GM19328 (cell line): ENCODE measurements around the gene PPP1R37.

ENCODE experiments used
- ATAC-seq: cut with Tn5 transposase; IDR thresholded peaks from one replicate; pipeline ENCODE4 v1.9.1; 2021; ENCODE audit warnings: mild to moderate bottlenecking, moderate library complexity; ENCODE audit not compliant: unreplicated experiment

The PPP1R37 gene

GRCh38 chr19:45070861-45071544, 22.0 kb upstream of the PPP1R37 start:
- ATAC-seq, result no peak

- ATAC-seq, result no peak
These were observed 21.4 kb upstream of the PPP1R37 start for GRCh38 chr19:45071545-45071938.

DNA sequence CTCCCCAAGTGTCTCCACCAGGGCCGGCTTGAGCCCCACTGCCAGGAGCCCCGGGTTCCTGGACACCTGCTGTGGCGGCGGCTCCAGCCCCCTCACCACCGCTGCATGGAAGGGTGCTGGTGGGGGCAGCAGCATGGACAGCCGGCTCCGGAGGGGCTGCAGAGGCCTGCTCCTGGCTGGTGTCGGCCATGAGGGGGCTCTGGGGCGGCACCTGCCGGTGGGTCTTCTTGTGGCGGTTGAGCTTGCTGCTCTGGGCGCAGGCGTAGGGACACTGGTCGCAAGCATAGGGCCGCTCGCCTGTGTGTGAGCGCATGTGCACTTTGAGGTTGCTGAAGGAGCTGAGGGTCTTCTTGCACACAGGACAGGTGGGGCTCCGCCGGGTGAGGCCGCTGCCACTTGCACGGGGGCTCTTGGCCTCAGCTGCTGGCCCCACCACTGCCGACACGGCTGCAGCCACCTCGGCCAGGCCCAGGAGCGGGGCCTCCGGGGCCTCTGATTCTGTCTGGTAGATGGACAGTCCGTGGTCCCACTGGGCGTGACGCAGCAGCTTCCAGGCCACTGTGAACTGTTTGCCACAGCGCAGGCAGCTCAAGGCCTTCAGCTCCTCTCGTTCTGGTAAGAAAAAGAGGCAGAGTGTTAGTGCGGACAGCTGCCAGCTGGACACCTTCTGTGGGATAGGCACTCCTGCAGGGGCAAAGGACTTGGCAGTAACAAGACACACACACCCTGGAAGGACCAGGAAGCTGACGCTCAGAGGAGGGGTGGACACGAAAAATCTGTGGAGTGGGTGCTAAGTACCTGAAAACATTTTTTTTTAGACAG, 20.8 kb upstream of the PPP1R37 start:
- no peak for ATAC-seq

GRCh38 chr19:45074744-45075300, 18.2 kb upstream of the PPP1R37 start:
- ATAC-seq, result no peak

- ATAC-seq, result peak; percentile 53
These were observed 17.5 kb upstream of the PPP1R37 start for GRCh38 chr19:45075301-45076028.

DNA sequence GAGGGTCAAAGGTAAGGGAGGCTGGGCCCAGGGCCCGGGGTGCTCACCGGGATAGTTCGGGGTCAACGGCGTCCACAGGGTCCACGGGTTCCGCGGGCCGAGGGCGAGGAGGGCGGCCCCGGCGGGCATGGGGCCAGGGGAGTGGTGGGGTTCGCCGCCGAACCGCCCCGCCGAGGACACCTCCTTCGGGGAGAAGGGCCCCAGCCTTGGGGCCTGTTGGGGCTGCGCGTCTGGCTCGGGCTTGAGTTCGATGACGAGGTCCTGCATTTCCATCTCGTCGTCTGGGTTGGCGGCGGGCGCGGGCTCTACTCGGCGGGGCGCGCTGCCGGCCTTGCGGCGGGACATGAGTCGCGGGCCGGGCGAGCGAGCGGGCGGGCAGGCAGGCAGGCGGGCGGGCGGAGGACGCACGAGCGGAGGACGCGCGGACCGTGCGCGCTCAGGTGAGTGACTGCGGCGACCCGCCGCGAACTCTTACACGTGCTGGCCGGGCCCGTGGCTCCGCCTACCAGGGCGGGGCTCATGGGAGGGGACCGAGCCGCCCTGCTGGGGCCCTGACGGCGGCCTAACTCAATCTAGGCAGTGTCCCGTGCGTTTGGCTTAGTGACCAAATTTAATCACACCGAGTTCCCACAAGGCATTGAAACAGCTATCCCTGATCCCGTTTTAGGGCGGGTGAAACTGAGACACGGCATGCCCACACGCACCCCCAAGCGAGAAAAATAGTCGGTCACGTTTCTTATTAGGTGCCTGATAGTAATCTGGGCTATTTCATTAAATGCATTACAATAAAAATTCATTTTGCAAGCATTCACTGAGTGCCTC, 16.7 kb upstream of the PPP1R37 start, which contains the start of gene ZNF296:
Gene ZNF296 (minus strand): TSS at position 450 of the 822 bp plus-strand sequence. CDS start 105 bp downstream, at position 345.
- peak; percentile 43 for ATAC-seq

DNA sequence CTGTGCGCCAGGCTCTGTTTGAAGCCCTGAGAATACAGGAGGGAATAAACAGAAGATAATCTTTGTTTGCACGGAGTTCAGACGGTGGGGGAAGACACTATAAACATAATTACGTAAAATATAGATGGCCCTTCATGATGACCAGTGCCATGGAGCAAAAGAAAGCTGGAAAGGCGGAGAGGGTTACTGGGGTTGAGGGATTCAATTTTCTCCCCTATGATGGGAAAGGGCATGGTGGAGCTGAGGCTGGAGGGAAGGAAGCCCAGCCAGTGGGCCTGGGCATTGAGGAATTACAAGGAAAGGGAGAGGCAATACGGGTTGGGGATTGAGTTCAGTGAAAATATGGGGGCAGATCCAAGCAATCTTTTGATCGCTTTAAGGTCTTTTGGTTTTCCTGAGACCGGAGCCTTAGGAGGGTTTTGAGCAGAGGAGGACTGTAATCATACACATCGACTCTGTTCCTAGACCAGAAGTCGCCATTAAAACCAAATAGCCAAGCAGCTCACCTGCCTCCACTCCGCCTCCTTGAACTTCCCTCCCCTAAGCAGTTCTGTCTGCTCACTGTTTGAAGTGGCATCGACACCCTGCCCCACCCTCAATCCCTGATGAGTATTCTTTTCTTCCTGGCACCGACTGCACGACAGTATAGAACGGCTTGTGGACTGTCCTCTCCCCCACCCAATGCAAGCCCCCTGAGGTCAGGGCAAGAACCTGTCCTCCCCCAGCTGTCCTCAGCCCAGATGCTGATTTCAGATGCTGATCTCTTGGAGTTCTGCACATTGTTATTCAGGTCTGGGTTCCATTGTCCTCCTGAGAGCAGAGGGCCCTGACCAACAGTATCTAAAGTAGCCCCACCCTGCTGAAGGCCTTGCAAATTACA, 15.9 kb upstream of the PPP1R37 start:
- ATAC-seq, result no peak

DNA sequence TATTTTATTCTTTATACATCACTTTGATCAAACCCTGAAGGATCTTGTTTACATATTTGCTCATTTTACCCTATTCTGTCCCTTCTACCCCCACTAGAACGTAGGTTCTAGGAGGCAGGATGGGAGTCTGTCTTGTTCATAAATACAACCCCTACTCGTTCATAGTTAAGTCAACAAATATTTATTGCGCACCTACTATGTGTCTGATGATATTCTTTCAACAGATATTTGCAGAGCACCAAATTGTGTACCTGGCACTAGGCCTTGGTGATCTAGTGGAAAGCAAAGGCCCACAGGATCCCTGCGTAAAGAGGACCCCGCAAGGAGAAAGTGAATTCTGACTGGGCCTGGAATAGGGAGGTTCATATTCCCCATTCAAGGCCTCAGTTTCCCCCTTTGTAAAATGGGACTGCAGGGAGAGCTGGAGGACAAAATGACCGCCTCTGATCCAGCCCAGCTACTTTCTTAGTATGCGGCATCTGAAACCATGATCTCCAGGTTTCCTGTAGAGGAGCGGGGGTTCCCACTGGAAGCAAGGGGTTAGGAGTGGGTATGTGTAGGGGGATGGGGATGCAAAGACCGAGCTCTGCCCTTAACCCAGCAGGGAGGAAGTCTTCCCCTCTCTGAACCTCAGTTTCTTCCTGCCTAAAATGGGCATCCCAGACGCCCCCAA, 14.5 kb upstream of the PPP1R37 start:
- no peak for ATAC-seq

- no peak for ATAC-seq
These were observed 13.7 kb upstream of the PPP1R37 start, which contains the start of gene GEMIN7 for GRCh38 chr19:45079063-45079910. TSS of gene GEMIN7 (plus strand) at chr19:45079260. CDS start at chr19:45090115, 10,855 bp downstream.

DNA sequence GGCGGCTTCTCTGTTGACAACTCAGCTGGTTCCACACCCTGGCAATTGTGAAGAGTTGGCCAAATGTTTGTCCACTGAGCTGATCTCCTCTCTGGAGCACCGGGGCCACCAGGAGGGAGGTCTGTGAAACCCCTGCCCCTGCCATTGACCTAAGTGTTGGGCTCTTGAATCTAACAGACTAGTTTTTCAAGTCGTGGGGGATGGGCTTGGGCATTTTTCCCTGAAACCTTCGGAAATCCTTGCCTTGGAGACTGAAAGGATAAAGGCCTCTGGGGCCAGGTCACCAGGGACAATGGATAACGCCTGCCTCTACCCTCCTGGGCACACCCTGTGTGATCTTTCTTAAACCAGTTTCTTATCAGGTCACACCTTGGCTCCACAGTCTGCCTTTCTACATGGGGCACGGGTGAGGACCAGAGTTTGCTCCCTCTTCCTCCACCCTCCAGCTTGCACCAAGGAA, 13.0 kb upstream of the PPP1R37 start:
- ATAC-seq, result no peak

DNA sequence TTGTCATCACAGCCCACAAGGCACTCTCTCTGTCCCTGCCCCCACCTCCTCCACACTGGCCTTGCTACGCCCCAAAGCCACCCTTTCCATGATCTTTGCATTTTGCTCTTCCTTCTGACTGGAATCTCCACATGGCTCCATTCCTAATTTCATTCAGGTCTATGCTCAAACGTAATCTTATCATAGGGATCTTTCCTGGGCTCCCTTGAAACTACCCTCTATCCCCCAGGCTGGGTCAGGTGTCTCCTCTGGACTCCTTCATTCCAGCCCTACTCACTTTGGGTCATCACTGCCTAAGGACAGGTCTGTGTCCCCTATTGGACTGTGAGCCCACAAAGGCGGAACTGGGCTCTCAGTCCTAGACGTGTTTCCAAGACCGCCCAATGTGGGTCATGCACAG, 10.8 kb upstream of the PPP1R37 start:
- no peak for ATAC-seq

GRCh38 chr19:45086480-45086879, 6.5 kb upstream of the PPP1R37 start:
- no peak for ATAC-seq

- no peak for ATAC-seq
These were observed 5.4 kb upstream of the PPP1R37 start for GRCh38 chr19:45087531-45087930.

- no peak for ATAC-seq
These were observed 2.9 kb upstream of the PPP1R37 start for GRCh38 chr19:45090034-45090433.

GRCh38 chr19:45090606-45091005, 2.4 kb upstream of the PPP1R37 start:
- ATAC-seq, result no peak

- ATAC-seq, result peak; percentile 57
These were observed 1.7 kb upstream of the PPP1R37 start for GRCh38 chr19:45091031-45091923.

- no peak for ATAC-seq
These were observed 1.2 kb downstream of the PPP1R37 start for GRCh38 chr19:45094137-45094536.
